Stomach smooth muscle (tissue), 2 donors: ENCODE data around the gene STRA6.

Source experiments
- H3K27ac ChIP-seq: one replicate; pipeline ENCODE4 v1.7.0; 2013; ENCODE audit warnings: mild to moderate bottlenecking, low read length, inconsistent platforms
- H3K27me3 ChIP-seq, 2 donors: one replicate each; pipeline ENCODE4 v1.7.0; 2013; ENCODE audit warnings: low read length in 2 of 2; ENCODE audit not compliant: insufficient read depth in 2 of 2, control insufficient read depth in 1 of 2
- H3K36me3 ChIP-seq, 2 donors: one replicate each; pipeline ENCODE4 v1.7.0; 2013; ENCODE audit warnings: low read length in 2 of 2; ENCODE audit not compliant: control insufficient read depth in 2 of 2, insufficient read depth in 2 of 2
- H3K4me1 ChIP-seq: one replicate; pipeline ENCODE4 v1.7.0; 2013; ENCODE audit warnings: low read length; ENCODE audit not compliant: control insufficient read depth, insufficient read depth
- H3K4me3 ChIP-seq, 2 donors: one replicate each; pipeline ENCODE4 v1.7.0; 2013; ENCODE audit warnings: low read length in 2 of 2
- H3K9ac ChIP-seq, 2 donors: one replicate each; pipeline ENCODE4 v1.7.0; 2013; ENCODE audit warnings: low read length in 2 of 2, mild to moderate bottlenecking in 1 of 2
- H3K9me3 ChIP-seq, 2 donors: one replicate each; pipeline ENCODE4 v1.7.0; 2013; ENCODE audit warnings: low read length in 2 of 2; ENCODE audit not compliant: control insufficient read depth in 2 of 2
- donor health status: healthy.
- donor health status: Pancreatic carcinoma.

The STRA6 gene

DNA sequence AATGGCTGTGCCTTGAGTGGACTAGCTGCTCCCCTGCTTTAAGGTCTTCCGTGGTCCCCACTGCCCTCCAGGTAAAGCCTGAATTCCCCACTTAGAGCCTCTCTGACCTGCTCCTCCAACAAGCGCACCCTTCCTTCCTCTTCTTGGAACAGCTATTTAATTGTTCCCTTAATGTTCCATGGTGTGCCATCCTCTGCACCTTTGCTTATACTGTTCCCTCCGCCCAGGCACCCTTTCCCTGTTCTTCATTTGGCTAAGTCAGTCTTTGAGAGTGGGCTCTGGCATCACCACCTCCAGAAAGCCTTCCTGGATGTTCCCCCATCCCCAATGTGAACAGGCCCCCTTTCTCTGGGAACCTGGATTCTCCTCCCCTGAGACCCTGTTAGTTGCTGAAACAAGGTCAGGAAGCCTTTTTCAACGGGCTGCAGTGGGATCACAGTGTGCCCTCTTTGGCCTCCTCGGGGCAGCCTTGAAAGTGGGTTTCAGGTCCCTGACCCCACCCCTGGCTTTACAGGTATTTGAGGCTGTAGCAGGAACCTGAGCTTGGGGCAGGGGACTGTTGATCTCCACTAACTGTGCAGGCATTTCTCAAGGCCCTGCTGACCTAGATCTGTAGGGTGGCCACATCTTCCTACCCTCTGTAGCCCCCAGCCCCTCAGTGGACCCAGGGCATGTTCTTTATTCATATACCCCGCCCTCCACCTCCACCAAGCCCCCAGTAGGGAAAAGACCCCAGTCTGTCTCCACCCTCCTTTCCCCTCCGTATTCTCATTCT is 24.1 kb downstream of the STRA6 start:
- H3K9me3 ChIP-seq = no peaks in the 10 kb centered on the region
- H3K27ac ChIP-seq = no peak overlapping the region
- H3K9ac ChIP-seq = no peak overlapping the region
- peaks cover 60% of the 10 kb centered on the region for H3K4me1 ChIP-seq
- H3K36me3 ChIP-seq = peaks cover 9% of the 10 kb centered on the region in 2 donors
- H3K27me3 ChIP-seq = no peaks in the 10 kb centered on the region
- no peak overlapping the region for H3K4me3 ChIP-seq

GRCh38 chr15:74176262-74177214 is 26.0 kb downstream of the STRA6 start:
- Histone ChIP-seq H3K36me3 (peaks cover 9% of the 10 kb centered on the region in 2 donors), H3K27me3 (no peaks in the 10 kb centered on the region), H3K4me1 (peaks cover 74% of the 10 kb centered on the region), H3K9ac (peak overlapping the region in 1 of 2 donors; percentile 37), H3K4me3 (peak overlapping the region in 1 of 2 donors; percentile 49), H3K27ac (peak overlapping the region; percentile 6), H3K9me3 (no peaks in the 10 kb centered on the region)

DNA sequence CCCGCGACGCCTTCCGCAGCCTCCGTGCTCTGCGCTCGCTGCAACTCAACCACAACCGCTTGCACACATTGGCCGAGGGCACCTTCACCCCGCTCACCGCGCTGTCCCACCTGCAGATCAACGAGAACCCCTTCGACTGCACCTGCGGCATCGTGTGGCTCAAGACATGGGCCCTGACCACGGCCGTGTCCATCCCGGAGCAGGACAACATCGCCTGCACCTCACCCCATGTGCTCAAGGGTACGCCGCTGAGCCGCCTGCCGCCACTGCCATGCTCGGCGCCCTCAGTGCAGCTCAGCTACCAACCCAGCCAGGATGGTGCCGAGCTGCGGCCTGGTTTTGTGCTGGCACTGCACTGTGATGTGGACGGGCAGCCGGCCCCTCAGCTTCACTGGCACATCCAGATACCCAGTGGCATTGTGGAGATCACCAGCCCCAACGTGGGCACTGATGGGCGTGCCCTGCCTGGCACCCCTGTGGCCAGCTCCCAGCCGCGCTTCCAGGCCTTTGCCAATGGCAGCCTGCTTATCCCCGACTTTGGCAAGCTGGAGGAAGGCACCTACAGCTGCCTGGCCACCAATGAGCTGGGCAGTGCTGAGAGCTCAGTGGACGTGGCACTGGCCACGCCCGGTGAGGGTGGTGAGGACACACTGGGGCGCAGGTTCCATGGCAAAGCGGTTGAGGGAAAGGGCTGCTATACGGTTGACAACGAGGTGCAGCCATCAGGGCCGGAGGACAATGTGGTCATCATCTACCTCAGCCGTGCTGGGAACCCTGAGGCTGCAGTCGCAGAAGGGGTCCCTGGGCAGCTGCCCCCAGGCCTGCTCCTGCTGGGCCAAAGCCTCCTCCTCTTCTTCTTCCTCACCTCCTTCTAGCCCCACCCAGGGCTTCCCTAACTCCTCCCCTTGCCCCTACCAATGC is 27.1 kb downstream of the STRA6 start:
- Histone ChIP-seq H3K4me3 (peak overlapping the region; percentile 36 to 78), H3K9ac (peak overlapping the region in 1 of 2 donors; percentile 37), H3K4me1 (peaks cover 73% of the 10 kb centered on the region), H3K27ac (peak overlapping the region; percentile 89), H3K27me3 (no peaks in the 10 kb centered on the region), H3K36me3 (peaks cover 9% of the 10 kb centered on the region in 2 donors), H3K9me3 (no peaks in the 10 kb centered on the region)

DNA sequence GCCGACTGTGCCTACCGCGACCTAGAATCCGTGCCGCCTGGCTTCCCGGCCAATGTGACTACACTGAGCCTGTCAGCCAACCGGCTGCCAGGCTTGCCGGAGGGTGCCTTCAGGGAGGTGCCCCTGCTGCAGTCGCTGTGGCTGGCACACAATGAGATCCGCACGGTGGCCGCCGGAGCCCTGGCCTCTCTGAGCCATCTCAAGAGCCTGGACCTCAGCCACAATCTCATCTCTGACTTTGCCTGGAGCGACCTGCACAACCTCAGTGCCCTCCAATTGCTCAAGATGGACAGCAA is 27.7 kb downstream of the STRA6 start:
- peaks cover 71% of the 10 kb centered on the region for H3K4me1 ChIP-seq
- H3K4me3 ChIP-seq = peak overlapping the region; percentile 57 to 78
- no peaks in the 10 kb centered on the region for H3K27me3 ChIP-seq

DNA sequence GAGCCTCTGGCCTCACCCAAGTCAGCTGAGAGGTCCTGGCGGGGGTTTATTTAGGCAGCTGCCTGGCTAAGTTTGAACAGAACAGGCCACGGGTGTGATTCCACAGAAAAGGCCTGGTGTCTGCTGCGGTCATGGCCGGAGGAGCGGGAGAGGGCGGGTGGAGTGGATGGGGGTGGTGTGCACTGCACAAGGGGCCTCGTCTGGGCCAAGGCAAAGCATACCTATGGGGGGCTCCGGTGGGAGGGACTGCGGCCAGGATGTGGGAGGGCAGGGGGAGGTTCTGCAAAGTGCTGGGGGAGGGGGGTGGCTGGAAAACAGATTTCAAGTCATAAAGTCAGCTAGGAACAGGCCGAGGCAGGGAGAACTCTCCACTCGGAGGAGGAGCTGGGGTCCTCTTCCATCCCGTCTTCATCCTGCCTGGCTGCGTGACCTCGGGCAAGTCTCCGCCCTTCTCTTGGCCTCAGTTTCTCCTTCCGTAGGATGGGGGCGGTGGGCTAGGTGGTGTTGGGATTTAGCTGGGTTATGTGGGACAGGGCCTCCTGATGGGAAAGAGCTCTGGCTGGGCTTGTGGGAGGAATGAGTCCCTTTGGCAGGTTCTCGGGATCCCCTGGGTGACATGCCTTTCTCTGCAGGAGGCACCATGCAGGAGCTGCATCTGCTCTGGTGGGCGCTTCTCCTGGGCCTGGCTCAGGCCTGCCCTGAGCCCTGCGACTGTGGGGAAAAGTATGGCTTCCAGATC is 28.2 kb downstream of the STRA6 start:
- peak overlapping the region; percentile 75 to 78 for H3K9ac ChIP-seq
- H3K4me1 ChIP-seq = peaks cover 69% of the 10 kb centered on the region
- peak overlapping the region; percentile 57 to 78 for H3K4me3 ChIP-seq
- peaks cover 9% of the 10 kb centered on the region in 2 donors for H3K36me3 ChIP-seq
- H3K27me3 ChIP-seq = no peaks in the 10 kb centered on the region
- peak overlapping the region; percentile 89 for H3K27ac ChIP-seq
- H3K9me3 ChIP-seq = no peaks in the 10 kb centered on the region

More for the DNA sequence above, 27.7 kb downstream of the STRA6 start:
- Histone ChIP-seq H3K9ac (peak overlapping the region; percentile 29 to 75), H3K27ac (peak overlapping the region; percentile 89), H3K36me3 (peaks cover 9% of the 10 kb centered on the region in 2 donors), H3K9me3 (no peaks in the 10 kb centered on the region)

DNA sequence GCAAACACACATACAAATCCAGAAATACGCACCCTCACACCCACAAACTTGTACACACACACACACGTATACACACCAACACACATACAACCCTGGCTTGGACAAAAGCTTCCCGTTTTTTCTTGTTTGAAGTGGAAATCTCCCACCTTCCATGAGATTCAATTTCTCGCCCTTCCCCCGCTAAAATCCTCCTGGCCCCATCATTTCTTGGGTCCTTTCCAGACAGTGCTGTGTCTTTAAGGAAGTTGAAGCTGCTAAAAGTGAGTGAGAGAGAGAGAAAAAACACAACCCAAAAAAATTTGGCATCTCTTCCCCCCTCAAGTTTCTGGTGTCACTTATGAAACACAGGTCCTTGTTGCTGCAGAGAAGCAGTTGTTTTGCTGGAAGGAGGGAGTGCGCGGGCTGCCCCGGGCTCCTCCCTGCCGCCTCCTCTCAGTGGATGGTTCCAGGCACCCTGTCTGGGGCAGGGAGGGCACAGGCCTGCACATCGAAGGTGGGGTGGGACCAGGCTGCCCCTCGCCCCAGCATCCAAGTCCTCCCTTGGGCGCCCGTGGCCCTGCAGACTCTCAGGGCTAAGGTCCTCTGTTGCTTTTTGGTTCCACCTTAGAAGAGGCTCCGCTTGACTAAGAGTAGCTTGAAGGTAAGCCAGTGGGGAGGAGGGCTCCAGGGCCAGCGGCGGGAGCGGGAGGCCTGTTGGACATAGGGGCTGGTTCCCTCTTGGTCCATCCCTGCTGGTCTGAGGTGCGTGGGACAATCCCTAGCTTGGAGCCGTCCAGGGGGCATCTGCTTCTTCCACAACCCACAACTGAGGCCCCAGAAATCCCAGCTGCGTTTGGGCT is 29.0 kb downstream of the STRA6 start, which contains the start of gene ISLR:
ISLR (plus strand) TSS at position 331 of the 839 bp plus-strand sequence. CDS start 1,149 bp downstream, outside the sequence.
- Histone ChIP-seq H3K27me3 (no peaks in the 10 kb centered on the region), H3K9me3 (no peaks in the 10 kb centered on the region), H3K27ac (peak within 1 kb of the TSS; percentile 89), H3K4me1 (peaks cover 68% of the 10 kb centered on the region), H3K4me3 (peak within 1 kb of the TSS; percentile 57 to 78), H3K36me3 (peaks cover 9% of the 10 kb centered on the region in 2 donors), H3K9ac (peak within 1 kb of the TSS; percentile 75 to 78)

GRCh38 chr15:74172701-74173379 is 29.7 kb downstream of the STRA6 start:
- H3K27ac ChIP-seq = peak overlapping the region; percentile 89
- no peaks in the 10 kb centered on the region for H3K27me3 ChIP-seq
- H3K9ac ChIP-seq = peak overlapping the region; percentile 47 to 57
- H3K36me3 ChIP-seq = peaks cover 9% of the 10 kb centered on the region in 2 donors
- H3K4me3 ChIP-seq = peak overlapping the region; percentile 57 to 78
- no peaks in the 10 kb centered on the region for H3K9me3 ChIP-seq
- peaks cover 72% of the 10 kb centered on the region for H3K4me1 ChIP-seq

- H3K9ac ChIP-seq = no peak overlapping the region
- peak overlapping the region in 1 of 2 donors; percentile 78 for H3K4me3 ChIP-seq
- peak overlapping the region; percentile 89 for H3K27ac ChIP-seq
These were observed 30.5 kb downstream of the STRA6 start for GRCh38 chr15:74171965-74172541.

More at GRCh38 chr15:74171965-74172541, 30.5 kb downstream of the STRA6 start:
- Histone ChIP-seq H3K27me3 (no peaks in the 10 kb centered on the region), H3K9me3 (no peaks in the 10 kb centered on the region), H3K4me1 (peaks cover 66% of the 10 kb centered on the region), H3K36me3 (peaks cover 6 to 9% of the 10 kb centered on the region in 2 donors)
